Effector CD4-positive, alpha-beta T cell (primary cell): ENCODE results near the gene VWA2.

ENCODE experiments used
- DNase-seq: peaks from one replicate; pipeline ENCODE4 v3.0.0-alpha.2; 2020

Gene VWA2

DNA sequence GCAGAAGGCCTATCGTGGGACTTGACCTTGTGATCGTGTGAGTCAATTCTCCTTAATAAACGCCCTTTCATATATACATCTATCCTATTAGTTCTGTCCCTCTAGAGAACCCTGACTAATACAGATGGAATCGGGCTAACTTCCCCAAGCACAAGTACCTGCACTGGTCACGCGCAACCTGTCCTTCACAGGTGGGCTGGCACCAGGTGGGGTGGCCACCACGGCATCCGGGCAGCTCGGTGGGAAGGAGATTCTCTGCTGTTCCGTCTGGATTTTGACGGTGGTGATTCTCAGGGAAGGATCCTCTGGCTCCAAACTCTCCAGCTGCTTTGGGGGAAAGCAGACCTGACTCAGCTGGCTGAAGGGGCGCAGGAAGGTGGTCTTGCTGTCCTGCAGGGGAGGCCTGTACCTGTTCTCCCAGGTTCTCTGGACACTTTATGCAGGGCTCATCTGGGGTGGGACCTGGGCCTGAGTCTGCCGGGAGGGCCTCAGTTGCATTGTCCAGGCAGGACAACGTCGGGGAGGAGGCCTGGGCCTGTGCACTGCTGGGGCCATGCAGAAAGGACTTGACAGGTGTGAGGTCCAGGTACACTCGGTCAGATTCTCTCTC, 61.1 kb downstream of the VWA2 start:
- DNase-seq: no peak

DNA sequence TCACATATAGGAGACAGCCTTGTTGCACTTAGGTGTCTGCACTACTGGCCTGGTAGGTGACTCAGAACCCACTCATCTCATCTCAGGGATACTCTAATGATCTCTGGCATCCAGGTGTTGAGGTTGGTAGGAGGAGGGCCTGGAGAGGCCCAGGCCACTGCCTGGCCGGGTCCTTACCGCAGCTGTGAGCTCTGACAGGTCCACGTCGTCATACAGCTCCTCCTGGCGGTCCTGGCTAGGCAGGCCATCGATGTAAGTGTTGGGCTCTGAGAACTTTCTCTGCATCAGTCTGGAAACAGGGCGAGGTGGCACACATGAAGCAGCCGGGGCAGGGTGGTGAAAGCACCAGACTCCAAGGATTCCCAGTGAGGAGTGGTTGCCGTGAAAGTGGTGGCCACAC, 62.1 kb downstream of the VWA2 start:
- no peak for DNase-seq

DNA sequence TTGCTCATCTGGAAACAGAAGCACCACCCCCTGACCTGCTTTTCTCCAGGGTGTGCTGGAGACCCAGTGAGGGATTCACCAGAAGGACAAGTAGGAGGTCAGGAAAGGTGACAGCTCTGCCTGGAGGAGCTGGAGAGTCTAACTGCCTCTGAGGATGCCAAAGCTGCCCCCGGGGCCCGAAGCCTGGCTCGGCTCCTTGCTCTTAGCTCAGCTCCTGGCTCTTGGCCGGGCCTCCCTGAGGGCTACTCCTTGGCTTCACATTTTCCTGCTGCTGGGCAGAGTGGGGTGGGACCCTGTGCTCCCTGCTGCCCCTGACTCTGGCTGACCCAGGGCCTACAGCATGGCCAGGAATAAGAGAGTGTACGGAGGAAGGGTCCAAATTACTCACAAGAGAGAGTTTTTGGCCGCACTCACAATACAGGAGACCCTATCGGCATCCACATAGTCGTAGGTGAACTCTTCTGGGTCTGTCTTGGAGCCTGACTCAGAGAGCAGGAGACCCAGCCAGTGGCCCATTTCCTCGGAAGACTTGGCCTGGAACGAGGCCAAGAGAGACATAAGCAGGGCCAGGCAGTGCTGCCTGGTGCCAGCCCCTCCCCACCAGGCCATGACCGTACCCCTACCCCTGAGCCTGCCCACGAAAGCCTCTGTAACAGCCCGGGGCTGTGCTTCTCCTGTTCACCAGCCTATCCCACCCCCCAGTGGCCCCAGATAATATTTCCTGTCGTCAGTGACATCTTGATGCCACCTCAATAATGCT, 63.1 kb downstream of the VWA2 start:
- no peak for DNase-seq

DNA sequence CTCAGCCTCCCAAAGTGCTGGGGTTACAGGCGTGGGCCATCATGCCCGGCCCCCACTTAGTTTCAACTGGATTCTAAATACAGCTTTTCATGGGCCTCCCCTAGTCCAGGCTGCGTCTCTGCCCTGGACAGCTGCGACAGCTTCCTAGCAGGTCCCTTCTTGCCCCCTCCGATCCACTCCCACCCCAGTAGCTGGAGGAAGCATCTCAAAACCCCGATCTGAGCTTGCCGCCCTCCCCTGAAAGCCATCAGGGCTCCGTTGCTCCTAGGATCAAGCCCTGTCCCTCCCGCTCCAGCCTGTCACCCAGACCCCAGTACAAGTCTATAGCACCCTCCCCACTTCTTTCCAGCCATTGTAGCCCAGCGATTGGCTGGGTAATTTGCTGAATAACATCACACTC, 64.5 kb downstream of the VWA2 start:
- no peak for DNase-seq

GRCh38 chr10:114304017-114304570, 65.0 kb downstream of the VWA2 start:
- DNase-seq: peak; percentile 39

- DNase-seq: peak; percentile 44
Observed at GRCh38 chr10:114304571-114305421, 65.7 kb downstream of the VWA2 start.

DNA sequence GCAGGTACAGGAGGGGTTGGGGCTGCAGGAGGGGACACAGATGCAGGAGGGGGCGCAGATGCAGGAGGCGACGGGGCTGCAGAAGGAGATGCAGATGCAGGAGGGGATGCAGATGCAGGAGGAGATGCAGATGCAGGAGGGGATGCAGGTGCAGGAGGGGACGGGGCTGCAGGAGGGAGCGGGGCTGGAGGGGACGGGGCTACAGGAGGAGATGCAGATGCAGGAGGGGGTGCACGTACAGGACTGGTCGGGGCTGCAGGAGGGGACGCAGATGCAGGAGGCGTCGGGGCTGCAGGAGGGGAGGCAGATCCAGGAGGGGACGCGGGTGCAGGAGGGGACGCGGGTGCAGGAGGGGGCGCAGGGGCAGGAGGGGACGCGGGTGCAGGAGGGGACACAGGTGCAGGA, 66.5 kb downstream of the VWA2 start:
- DNase-seq: no peak

DNA sequence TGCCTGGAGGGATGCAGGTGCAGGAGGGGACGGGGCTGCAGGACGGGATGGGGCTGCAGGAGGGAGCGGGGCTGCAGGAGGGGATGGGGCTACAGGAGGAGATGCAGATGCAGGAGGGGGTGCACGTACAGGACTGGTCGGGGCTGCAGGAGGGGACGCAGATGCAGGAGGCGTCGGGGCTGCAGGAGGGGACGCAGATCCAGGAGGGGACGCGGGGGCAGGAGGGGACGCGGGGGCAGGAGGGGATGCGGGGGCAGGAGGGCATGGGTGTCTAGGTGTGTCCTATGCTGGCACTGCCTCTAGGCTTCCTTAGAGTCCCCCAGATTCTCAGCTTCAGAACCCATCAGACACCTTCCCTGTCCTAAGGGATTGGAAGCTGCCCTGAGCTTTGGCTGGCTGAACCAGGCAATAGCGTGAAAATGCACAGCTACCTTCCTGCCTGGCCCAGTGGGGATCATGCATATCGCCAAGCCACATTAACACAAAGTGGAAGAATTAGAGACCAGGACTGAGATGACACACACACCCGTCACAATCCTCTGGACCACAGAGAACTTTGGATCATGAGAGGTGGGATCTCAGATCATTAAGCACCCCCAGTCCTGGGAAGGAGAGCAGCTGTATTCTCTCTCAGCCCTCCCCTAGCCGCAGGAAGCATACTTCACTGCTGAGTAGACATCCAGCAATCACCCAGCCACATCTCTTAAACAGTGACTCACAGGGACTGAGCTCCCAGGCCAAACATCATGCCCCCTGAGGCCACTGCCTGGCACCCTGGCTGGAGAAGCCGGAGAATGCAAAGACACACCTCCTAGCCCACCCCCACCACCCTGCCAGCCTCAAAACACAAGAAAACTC, 67.3 kb downstream of the VWA2 start:
- no peak for DNase-seq

DNA sequence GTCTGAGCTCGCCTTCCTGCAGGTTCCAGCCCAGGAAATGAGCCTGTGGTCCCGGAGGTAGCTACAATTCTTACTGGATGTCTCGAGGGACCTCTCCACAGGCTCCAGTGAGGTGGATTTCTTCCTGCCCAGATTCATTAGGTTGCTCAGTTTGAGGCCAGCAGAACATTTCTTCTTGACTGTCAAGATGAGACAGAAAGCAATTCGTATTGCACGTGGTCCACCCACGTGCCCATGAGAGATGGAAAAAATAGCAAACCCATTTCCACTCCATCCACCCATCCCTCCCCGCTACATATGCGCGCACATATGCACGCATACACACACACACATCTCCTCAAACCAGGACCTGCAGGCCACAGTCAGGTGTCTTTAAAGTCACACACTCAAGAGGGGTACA, 68.7 kb downstream of the VWA2 start:
- no peak for DNase-seq

- DNase-seq: no peak
Observed at GRCh38 chr10:114308531-114309363, 69.7 kb downstream of the VWA2 start.

DNA sequence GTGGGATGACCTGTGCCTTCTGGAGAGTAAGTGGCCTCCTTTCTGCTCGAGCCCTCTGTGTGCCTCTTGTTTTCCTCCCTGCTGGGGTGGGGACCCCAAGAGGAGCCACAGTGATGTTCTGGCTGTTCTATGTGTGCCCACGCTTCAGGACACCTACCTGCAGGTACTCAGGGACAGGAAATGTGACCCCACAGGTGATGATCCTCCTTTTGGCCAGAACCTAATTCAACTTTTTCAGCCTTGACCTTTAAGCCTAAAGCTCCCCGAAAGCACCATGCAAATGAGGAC, 70.3 kb downstream of the VWA2 start:
- no peak for DNase-seq

GRCh38 chr10:114310346-114310745, 71.3 kb downstream of the VWA2 start:
- DNase-seq: no peak

- no peak for DNase-seq
Observed at GRCh38 chr10:114311023-114311422, 72.0 kb downstream of the VWA2 start.

GRCh38 chr10:114311496-114312209, 72.6 kb downstream of the VWA2 start:
- DNase-seq: no peak

- no peak for DNase-seq
Observed at GRCh38 chr10:114313139-114313538, 74.1 kb downstream of the VWA2 start.

- no peak for DNase-seq
Observed at GRCh38 chr10:114313866-114314265, 74.8 kb downstream of the VWA2 start.

GRCh38 chr10:114315566-114316420, 76.7 kb downstream of the VWA2 start:
- DNase-seq: no peak

DNA sequence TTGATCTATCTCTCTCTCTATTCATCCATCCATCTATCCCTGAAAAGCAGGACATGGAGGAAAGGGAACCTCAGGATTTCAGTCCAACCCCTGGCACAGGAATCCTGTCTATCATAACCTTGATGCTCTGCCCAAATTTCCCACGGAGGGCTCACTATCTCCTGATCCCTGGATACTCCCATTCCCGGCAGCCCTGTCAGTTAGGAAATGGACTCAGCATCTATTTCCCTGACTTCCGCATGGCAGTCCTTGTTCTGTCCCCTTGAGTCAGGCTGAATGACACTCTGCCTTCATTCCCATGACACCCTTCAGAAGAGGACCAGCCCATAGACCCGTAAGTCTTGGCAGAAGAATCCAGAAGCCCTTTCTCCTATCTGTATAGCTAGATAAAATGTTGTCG, 77.7 kb downstream of the VWA2 start:
- DNase-seq: no peak

DNA sequence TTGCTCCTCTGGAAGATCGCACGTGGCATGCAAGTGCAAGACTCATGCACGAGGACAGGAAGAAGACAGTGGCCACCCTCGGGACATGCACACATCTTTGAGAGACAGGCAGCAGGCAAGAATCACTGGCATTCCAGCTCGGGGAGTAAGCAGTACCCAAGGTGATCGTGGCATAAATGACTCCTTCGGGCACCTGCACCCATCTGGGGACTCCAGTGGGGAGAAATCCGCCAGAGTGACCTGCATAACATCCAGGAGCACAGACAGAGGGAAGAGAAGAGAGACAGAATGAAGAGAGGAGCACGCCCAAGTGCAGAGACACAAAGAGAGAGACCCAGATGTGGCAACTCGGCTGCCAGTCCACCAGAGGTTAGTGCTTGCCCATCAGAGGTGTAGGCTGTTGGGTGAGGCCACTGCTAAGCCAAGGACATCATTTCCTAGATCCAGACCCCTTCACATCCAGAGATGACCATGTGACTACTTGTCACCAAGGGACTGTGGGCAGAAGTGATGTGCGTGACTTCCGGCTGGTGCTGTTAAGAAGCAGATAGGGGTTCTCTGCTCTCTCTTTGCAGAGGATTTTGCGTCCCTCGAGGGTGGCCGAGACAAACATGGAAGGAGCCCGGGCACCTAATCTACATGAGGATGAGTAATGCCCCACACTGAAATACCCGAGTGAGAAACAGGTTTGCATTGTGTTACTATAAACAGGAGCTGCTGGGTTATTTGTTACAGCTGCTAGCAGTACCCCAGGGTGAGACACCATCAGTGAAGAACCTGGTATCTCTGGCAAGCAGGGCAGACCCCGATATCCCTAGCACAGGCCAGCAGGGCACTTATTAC, 80.6 kb downstream of the VWA2 start:
- no peak for DNase-seq
